Measurements from ENCODE around the gene KRT17. TPM values are rescaled to one million over a fixed set of nuclear protein-coding genes. Genes with fewer than 3 reads are reported as not detected.

The KRT17 gene
- polyA plus RNA-seq, 1 donor from 2014 or later, result not detected

DNA sequence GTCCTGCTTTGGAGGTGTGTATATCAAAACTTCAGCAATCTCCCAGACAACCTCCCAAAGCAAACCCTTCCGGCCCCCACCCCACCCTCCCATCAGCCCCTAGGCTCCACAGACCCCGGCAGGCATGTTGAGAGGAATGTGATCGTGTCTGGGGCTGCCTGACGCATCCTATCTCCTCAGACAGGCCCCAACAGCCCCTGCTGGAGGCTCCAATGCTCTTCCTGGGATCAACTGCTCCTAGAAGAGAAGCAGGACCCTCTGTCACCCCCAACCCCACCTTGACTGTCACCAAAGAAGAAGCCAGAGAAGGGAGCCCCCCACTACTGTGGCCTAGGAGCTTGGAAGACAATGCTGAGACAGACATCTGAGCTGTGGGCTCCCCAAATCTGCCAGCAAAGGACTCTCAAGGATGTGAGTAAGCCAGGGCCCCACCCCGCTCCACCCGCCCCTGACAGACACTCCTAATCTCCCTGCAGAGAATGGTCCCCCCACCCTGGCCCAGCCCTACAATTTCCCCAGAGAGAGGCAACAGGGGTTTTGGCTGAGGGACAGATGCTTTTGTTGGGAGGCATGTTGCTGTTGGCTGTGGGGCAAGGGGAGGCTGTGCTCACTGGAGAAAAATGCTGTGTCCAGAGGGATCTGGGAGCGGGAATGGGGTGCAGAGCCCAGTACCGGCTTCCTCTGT lies 36.1 kb downstream of the KRT17 start:
- Histone ChIP-seq H3K9me2 (ENCODE audit: insufficient read depth, low read length) (no peaks in the 10 kb centered on the region), H3K27me3 (ENCODE audit: insufficient read depth, low read depth, low read length) (no peaks in the 10 kb centered on the region), H3K9me3 (ENCODE audit: low read length) (no peaks in the 10 kb centered on the region), H2AFZ (ENCODE audit: low read depth, low read length) (no peak overlapping the region), H3K27ac (ENCODE audit: low read length) (no peak overlapping the region), H3K4me2 (ENCODE audit: low read length) (no peak overlapping the region), H3K4me3 (ENCODE audit: low read length) (no peak overlapping the region), H4K20me1 (ENCODE audit: insufficient read depth) (no peaks in the 10 kb centered on the region), H3K79me2 (replicated peaks; ENCODE audit: insufficient read depth, low read length) (no peaks in the 10 kb centered on the region), H3K9ac (ENCODE audit: low read length) (no peak overlapping the region), H3K36me3 (ENCODE audit: insufficient read depth, low read length) (no peaks in the 10 kb centered on the region), H3F3A (ENCODE audit: insufficient read depth, low read length, poor library complexity, severe bottlenecking) (no peaks in the 10 kb centered on the region)
- no peak for TF ChIP-seq EP300 (conservative IDR thresholded peaks at IDR 0.05; ENCODE audit: poor library complexity, severe bottlenecking)
- TF ChIP-seq REST (IDR thresholded peaks at IDR 0.05; ENCODE audit: borderline replicate concordance), result no peak
- no peak for TF ChIP-seq POLR2AphosphoS5 (IDR thresholded peaks at IDR 0.05)
- TF ChIP-seq RAD21 (conservative IDR thresholded peaks at IDR 0.05), result no peak
- TF ChIP-seq CTCF (IDR thresholded peaks at IDR 0.05; ENCODE audit: poor library complexity, severe bottlenecking), result no peak
- no peak for TF ChIP-seq MXI1 (conservative IDR thresholded peaks at IDR 0.05; ENCODE audit: poor library complexity, severe bottlenecking)
- TF ChIP-seq SMC3 (conservative IDR thresholded peaks at IDR 0.05; ENCODE audit: poor library complexity), result no peak
- no peak for TF ChIP-seq EZH2 (IDR thresholded peaks at IDR 0.05; ENCODE audit: borderline replicate concordance, insufficient read depth, low read length, poor library complexity, severe bottlenecking)
- TF ChIP-seq TAF1 (IDR thresholded peaks at IDR 0.05; ENCODE audit: low read depth), result no peak

GRCh38 chr17:41586863-41587495 lies 37.4 kb downstream of the KRT17 start, which contains the start of gene KRT14:
Gene KRT14 (minus strand): TSS chr17:41586895. CDS start chr17:41586834, 61 bp downstream.
- Histone ChIP-seq H2AFZ (ENCODE audit: low read depth, low read length) (no peak within 1 kb of the TSS), H3K9ac (ENCODE audit: low read length) (no peak within 1 kb of the TSS), H3F3A (ENCODE audit: insufficient read depth, low read length, poor library complexity, severe bottlenecking) (no peaks in the 10 kb centered on the region), H3K4me2 (ENCODE audit: low read length) (no peak within 1 kb of the TSS), H3K9me3 (ENCODE audit: low read length) (no peaks in the 10 kb centered on the region), H3K27ac (ENCODE audit: low read length) (no peak within 1 kb of the TSS), H3K4me3 (ENCODE audit: low read length) (no peak within 1 kb of the TSS), H4K20me1 (ENCODE audit: insufficient read depth) (no peaks in the 10 kb centered on the region), H3K27me3 (ENCODE audit: insufficient read depth, low read depth, low read length) (no peaks in the 10 kb centered on the region), H3K79me2 (replicated peaks; ENCODE audit: insufficient read depth, low read length) (no peaks in the 10 kb centered on the region), H3K9me2 (ENCODE audit: insufficient read depth, low read length) (no peaks in the 10 kb centered on the region), H3K36me3 (ENCODE audit: insufficient read depth, low read length) (no peaks in the 10 kb centered on the region)
- no peak for TF ChIP-seq RAD21 (conservative IDR thresholded peaks at IDR 0.05)
- TF ChIP-seq REST (IDR thresholded peaks at IDR 0.05; ENCODE audit: borderline replicate concordance), result no peak
- no peak for TF ChIP-seq TAF1 (IDR thresholded peaks at IDR 0.05; ENCODE audit: low read depth)
- no peak for TF ChIP-seq MXI1 (conservative IDR thresholded peaks at IDR 0.05; ENCODE audit: poor library complexity, severe bottlenecking)
- TF ChIP-seq EZH2 (IDR thresholded peaks at IDR 0.05; ENCODE audit: borderline replicate concordance, insufficient read depth, low read length, poor library complexity, severe bottlenecking), result no peak
- TF ChIP-seq CTCF (IDR thresholded peaks at IDR 0.05; ENCODE audit: poor library complexity, severe bottlenecking), result no peak
- no peak for TF ChIP-seq POLR2AphosphoS5 (IDR thresholded peaks at IDR 0.05)
- TF ChIP-seq EP300 (conservative IDR thresholded peaks at IDR 0.05; ENCODE audit: poor library complexity, severe bottlenecking), result no peak
- no peak for TF ChIP-seq SMC3 (conservative IDR thresholded peaks at IDR 0.05; ENCODE audit: poor library complexity)

Measured in neural cell (in vitro differentiated cells).